Heart left ventricle (tissue), 13 donors: ENCODE measurements around the gene GCSAM.

Experiments
- POLR2A ChIP-seq, 2 donors: fragments of 450-650 bp; IDR thresholded peaks; one replicate each; pipeline ENCODE4 v1.6.1; 2017; ENCODE audit warnings: antibody characterized with exemption in 2 of 2, mild to moderate bottlenecking in 2 of 2, moderate library complexity in 2 of 2
- TF ChIP-seq, protein P1 (sequence below), 12 donors: fragments of 200-600 bp; sonication (generic) in 4 of 12; IDR thresholded peaks; one replicate each; pipeline versions ENCODE4 v1.5.0 to v1.8.0; 2018 to 2022; ENCODE audit warnings: antibody characterized with exemption in 12 of 12, mild to moderate bottlenecking in 5 of 12
- donor health status: ischemic (EF 13 %, LVEDD 7.1; RV severe dilation, severe dysfunction).
- donor health status: DM: no; HTN: yes; CAD: no.
- donor health status: DM: no; HTN: no; CAD: no.
- donor health status: ischemic (EF 25% LVEDD 6.9; RV normal size, moderate dysfunction).
- donor health status: ischemic (EF 25% LVEDD 5.7; RV mildly dilated, moderate dysfunction).
- donor health status: ischemic (EF 35%, LVEDD 5.7; RV mildly dilated, moderate dysfunction).
- donor health status: nonischemic (EF 11% LVEDD 7.7; RV severe dilation, severe dysfunction).
- donor health status: DM: yes; HTN: yes; CAD: no.
- donor health status: PGD.
- donor health status: ischemic (EF 29% LVEDD 5.4; RV normal size, mild dysfunction).
- donor health status: nonischemic (EF 23%, LVEDD 6.1; RV moderate dilation, normal function).

- TF ChIP-seq, protein P1, sequence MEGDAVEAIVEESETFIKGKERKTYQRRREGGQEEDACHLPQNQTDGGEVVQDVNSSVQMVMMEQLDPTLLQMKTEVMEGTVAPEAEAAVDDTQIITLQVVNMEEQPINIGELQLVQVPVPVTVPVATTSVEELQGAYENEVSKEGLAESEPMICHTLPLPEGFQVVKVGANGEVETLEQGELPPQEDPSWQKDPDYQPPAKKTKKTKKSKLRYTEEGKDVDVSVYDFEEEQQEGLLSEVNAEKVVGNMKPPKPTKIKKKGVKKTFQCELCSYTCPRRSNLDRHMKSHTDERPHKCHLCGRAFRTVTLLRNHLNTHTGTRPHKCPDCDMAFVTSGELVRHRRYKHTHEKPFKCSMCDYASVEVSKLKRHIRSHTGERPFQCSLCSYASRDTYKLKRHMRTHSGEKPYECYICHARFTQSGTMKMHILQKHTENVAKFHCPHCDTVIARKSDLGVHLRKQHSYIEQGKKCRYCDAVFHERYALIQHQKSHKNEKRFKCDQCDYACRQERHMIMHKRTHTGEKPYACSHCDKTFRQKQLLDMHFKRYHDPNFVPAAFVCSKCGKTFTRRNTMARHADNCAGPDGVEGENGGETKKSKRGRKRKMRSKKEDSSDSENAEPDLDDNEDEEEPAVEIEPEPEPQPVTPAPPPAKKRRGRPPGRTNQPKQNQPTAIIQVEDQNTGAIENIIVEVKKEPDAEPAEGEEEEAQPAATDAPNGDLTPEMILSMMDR (IDR thresholded peaks at IDR 0.05), result no peak
- TF ChIP-seq POLR2A (IDR thresholded peaks at IDR 0.05), result no peak
These were observed 10.6 kb upstream of the GCSAM start for GRCh38 chr3:112143689-112144088.
